ENCODE data around the gene DAAM2. TPM values are rescaled to one million over a fixed set of nuclear protein-coding genes. Genes with fewer than 3 reads are reported as not detected.

Gene DAAM2
- polyA plus RNA-seq, 1 donor (not counting 4 experiments of a cell fraction or from before 2014, with no cell fraction given) = not detected

GRCh38 chr6:39910164-39910563, 118.0 kb downstream of the DAAM2 start:
- Histone ChIP-seq H2AFZ (ENCODE audit: control insufficient read depth, low read length) (no peak overlapping the region), H3K9ac (ENCODE audit: control insufficient read depth, extremely low read depth, insufficient read depth, low read length) (no peak overlapping the region), H3K79me2 (ENCODE audit: control insufficient read depth, insufficient read depth, low read length) (no peaks in the 10 kb centered on the region), H3K4me3 (ENCODE audit: control insufficient read depth in 2 of 3, extremely low read depth in 1 of 3, insufficient read depth in 2 of 3, low read depth in 1 of 3, low read length in 3 of 3) (no peak overlapping the region), H3K4me1 (ENCODE audit: control insufficient read depth, extremely low read depth, insufficient read depth, low read length) (no peaks in the 10 kb centered on the region), H3K9me3 (ENCODE audit: control insufficient read depth, low read depth, low read length) (no peaks in the 10 kb centered on the region), H3K4me2 (ENCODE audit: control insufficient read depth, extremely low read depth, insufficient read depth, low read depth, low read length) (no peak overlapping the region), H3K9me1 (ENCODE audit: control insufficient read depth, extremely low read depth, insufficient read depth, low read length) (no peaks in the 10 kb centered on the region), H3K36me3 (ENCODE audit: control insufficient read depth in 2 of 2, extremely low read depth in 1 of 2, insufficient read depth in 2 of 2, low read length in 2 of 2) (no peaks in the 10 kb centered on the region), H3K27me3 (ENCODE audit: control insufficient read depth, extremely low read depth, insufficient read depth, low read length) (no peaks in the 10 kb centered on the region), H3K27ac (ENCODE audit: control insufficient read depth, insufficient read depth, low read length) (no peak overlapping the region), H4K20me1 (ENCODE audit: control insufficient read depth, extremely low read depth, insufficient read depth, low read length) (no peaks in the 10 kb centered on the region)
- no peak for FAIRE-seq
- TF ChIP-seq EZH2 (IDR thresholded peaks at IDR 0.05; ENCODE audit: low read length) (no peak), CTCF (optimal IDR thresholded peaks at IDR 0.05 in 1 of 3, IDR thresholded peaks at IDR 0.05 in 1 of 3, conservative IDR thresholded peaks at IDR 0.05 in 1 of 3; ENCODE audit: extremely low read depth in 1 of 3, insufficient read depth in 2 of 3, low read length in 3 of 3) (no peak)
- no peak for DNase-seq (ENCODE audit: low read depth, low spot score)
- dilution Hi-C loops (cut with MboI; ENCODE audit: extremely low pct_ligation_motif_present, low sequenced_read_pairs) = no loop called here

- Histone ChIP-seq H3K79me2 (ENCODE audit: control insufficient read depth, insufficient read depth, low read length) (no peaks in the 10 kb centered on the region), H2AFZ (ENCODE audit: control insufficient read depth, low read length) (no peak overlapping the region), H3K4me1 (ENCODE audit: control insufficient read depth, extremely low read depth, insufficient read depth, low read length) (no peaks in the 10 kb centered on the region), H3K27ac (ENCODE audit: control insufficient read depth, insufficient read depth, low read length) (no peak overlapping the region), H3K36me3 (ENCODE audit: control insufficient read depth in 2 of 2, extremely low read depth in 1 of 2, insufficient read depth in 2 of 2, low read length in 2 of 2) (peaks cover 0 to 2% of the 10 kb centered on the region in 2 experiments), H3K9me1 (ENCODE audit: control insufficient read depth, extremely low read depth, insufficient read depth, low read length) (no peaks in the 10 kb centered on the region), H3K4me3 (ENCODE audit: control insufficient read depth in 2 of 3, extremely low read depth in 1 of 3, insufficient read depth in 2 of 3, low read depth in 1 of 3, low read length in 3 of 3) (no peak overlapping the region), H4K20me1 (ENCODE audit: control insufficient read depth, extremely low read depth, insufficient read depth, low read length) (no peaks in the 10 kb centered on the region), H3K4me2 (ENCODE audit: control insufficient read depth, extremely low read depth, insufficient read depth, low read depth, low read length) (no peak overlapping the region), H3K27me3 (ENCODE audit: control insufficient read depth, extremely low read depth, insufficient read depth, low read length) (no peaks in the 10 kb centered on the region), H3K9ac (ENCODE audit: control insufficient read depth, extremely low read depth, insufficient read depth, low read length) (no peak overlapping the region), H3K9me3 (ENCODE audit: control insufficient read depth, low read depth, low read length) (no peaks in the 10 kb centered on the region)
- TF ChIP-seq EZH2 (IDR thresholded peaks at IDR 0.05; ENCODE audit: low read length) (no peak), CTCF (optimal IDR thresholded peaks at IDR 0.05 in 1 of 3, IDR thresholded peaks at IDR 0.05 in 1 of 3, conservative IDR thresholded peaks at IDR 0.05 in 1 of 3; ENCODE audit: extremely low read depth in 1 of 3, insufficient read depth in 2 of 3, low read length in 3 of 3) (no peak)
- FAIRE-seq = no peak
- no peak for DNase-seq (ENCODE audit: low read depth, low spot score)
- dilution Hi-C loops (cut with MboI; ENCODE audit: extremely low pct_ligation_motif_present, low sequenced_read_pairs) = no loop called here
Measured at GRCh38 chr6:39910744-39911143, 118.6 kb downstream of the DAAM2 start.
